WTC11 (cell line): Measurements from ENCODE around the gene EMX2. TPM values are rescaled to one million over a fixed set of nuclear protein-coding genes. Genes with fewer than 3 reads are reported as not detected.
A peak's percentile ranks its signal among the peaks of the same experiment; 100 is the strongest.

Experiments
- ATAC-seq: fragments of 200-7000 bp; cut with Tn5 transposase; 2 replicates; pipeline ENCODE4 v1.10.0; 2021; ENCODE audit warnings: mild to moderate bottlenecking, moderate library complexity
- CTCF ChIA-PET: fragments of 300-600 bp; sonication (Branson Sonifier 250); formaldehyde crosslinking; loops from one replicate; lab custom pipeline; 2021; ENCODE audit warnings: antibody characterized with exemption; lab: Charles Lee
- POLR2A ChIA-PET: fragments of 350-600 bp; sonication (Branson Sonifier 250); formaldehyde crosslinking; loops from one replicate; lab custom pipeline; 2021; ENCODE audit warnings: antibody characterized with exemption; lab: Charles Lee
- DNase-seq: peaks from one replicate; pipeline ENCODE4 v3.0.0; 2021; ENCODE audit warnings: low spot score
- H3K27ac Mint-ChIP-seq: 2 replicates; pipeline ENCODE4 v1.8.0; 2021; ENCODE audit warnings: mixed read lengths
- H3K27me3 Mint-ChIP-seq: 2 replicates; pipeline ENCODE4 v1.8.0; 2021; ENCODE audit warnings: low read depth, mild to moderate bottlenecking, moderate library complexity, mixed read lengths
- H3K36me3 Mint-ChIP-seq: 2 replicates; pipeline ENCODE4 v1.8.0; 2021; ENCODE audit warnings: mixed read lengths
- H3K4me1 Mint-ChIP-seq: 2 replicates; pipeline ENCODE4 v1.8.0; 2022; ENCODE audit warnings: mixed read lengths
- H3K4me3 Mint-ChIP-seq: 2 replicates; pipeline ENCODE4 v1.8.0; 2021; ENCODE audit warnings: mild to moderate bottlenecking, moderate library complexity, mixed read lengths
- H3K9me3 Mint-ChIP-seq: 2 replicates; pipeline ENCODE4 v1.8.0; 2021; ENCODE audit warnings: mixed read lengths
- ARID4B ChIP-seq: sonication (generic); formaldehyde crosslinking; IDR thresholded peaks from 2 replicates; pipeline ENCODE4 v1.8.0; 2023; ENCODE audit warnings: missing genetic modification reagents, mild to moderate bottlenecking, borderline replicate concordance
- E2F4 ChIP-seq: sonication (generic); formaldehyde crosslinking; IDR thresholded peaks from 2 replicates; pipeline ENCODE4 v1.8.1; 2022; ENCODE audit warnings: low read depth, mild to moderate bottlenecking, moderate library complexity, missing genetic modification reagents, borderline replicate concordance
- HMGA2 ChIP-seq: fragments of 250-450 bp; sonication (Bioruptor Pico); IDR thresholded peaks from 2 replicates; pipeline ENCODE4 v1.4.0; 2021; ENCODE audit warnings: mild to moderate bottlenecking, moderate library complexity
- MAX ChIP-seq: sonication (generic); formaldehyde crosslinking; IDR thresholded peaks from 2 replicates; pipeline ENCODE4 v1.8.0; 2022; ENCODE audit warnings: mild to moderate bottlenecking, missing genetic modification reagents
- MXD4 ChIP-seq: fragments of 250-450 bp; sonication (Bioruptor Pico); IDR thresholded peaks from 2 replicates; pipeline ENCODE4 v1.8.0; 2021; ENCODE audit warnings: mild to moderate bottlenecking, moderate library complexity, borderline replicate concordance
- NFATC4 ChIP-seq: fragments of 250-450 bp; sonication (Bioruptor Pico); IDR thresholded peaks from 2 replicates; pipeline ENCODE4 v1.9.0; 2021; ENCODE audit warnings: mild to moderate bottlenecking
- NFYB ChIP-seq: sonication (generic); formaldehyde crosslinking; conservative IDR thresholded peaks from 2 replicates; pipeline ENCODE4 v1.8.0; 2022; ENCODE audit warnings: low read depth, missing genetic modification reagents
- PRRX2 ChIP-seq: fragments of 250-450 bp; sonication (Bioruptor Pico); IDR thresholded peaks from 2 replicates; pipeline ENCODE4 v1.8.0; 2021; ENCODE audit warnings: mild to moderate bottlenecking
- STAT6 ChIP-seq: sonication (generic); formaldehyde crosslinking; conservative IDR thresholded peaks from 2 replicates; pipeline ENCODE4 v1.8.1; 2023; ENCODE audit warnings: mild to moderate bottlenecking, low read depth, missing genetic modification reagents, moderate library complexity
- TCF7 ChIP-seq: sonication (generic); formaldehyde crosslinking; IDR thresholded peaks from 2 replicates; pipeline ENCODE4 v1.8.0; 2022; ENCODE audit warnings: mild to moderate bottlenecking, low read depth, missing genetic modification reagents, moderate library complexity
- TEAD4 ChIP-seq: sonication (generic); formaldehyde crosslinking; IDR thresholded peaks from 2 replicates; pipeline ENCODE4 v1.8.0; 2022; ENCODE audit warnings: mild to moderate bottlenecking, missing genetic modification reagents
- ZBTB21 ChIP-seq: sonication (generic); formaldehyde crosslinking; IDR thresholded peaks from 2 replicates; pipeline ENCODE4 v1.8.1; 2023; ENCODE audit warnings: mild to moderate bottlenecking, missing genetic modification reagents, borderline replicate concordance
- ZNF263 ChIP-seq: sonication (generic); formaldehyde crosslinking; IDR thresholded peaks from 2 replicates; pipeline ENCODE4 v1.8.1; 2022; ENCODE audit warnings: low read depth, mild to moderate bottlenecking, moderate library complexity, missing genetic modification reagents
- ZNF281 ChIP-seq: sonication (generic); formaldehyde crosslinking; IDR thresholded peaks from 2 replicates; pipeline ENCODE4 v1.8.0; 2023; ENCODE audit warnings: mild to moderate bottlenecking, missing genetic modification reagents
- ZNF317 ChIP-seq: sonication (generic); formaldehyde crosslinking; IDR thresholded peaks from 2 replicates; pipeline ENCODE4 v1.8.1; 2023; ENCODE audit warnings: low read depth, mild to moderate bottlenecking, moderate library complexity, missing genetic modification reagents, borderline replicate concordance
- ZNF425 ChIP-seq: fragments of 250-450 bp; sonication (Bioruptor Pico); conservative IDR thresholded peaks from 2 replicates; pipeline ENCODE4 v1.9.0; 2021; ENCODE audit warnings: mild to moderate bottlenecking
- total RNA-seq: library from RNA; stranded (reverse); gene quantifications from 3 replicates; pipeline ENCODE4 v1.2.3, GENCODE V29; 2021

Gene EMX2
- total RNA-seq, 1 experiment from 2014 or later, result not detected

- no peak for TF ChIP-seq ARID4B (CRISPR knock-in tag)
- TF ChIP-seq MXD4, result no peak
- no peak for TF ChIP-seq TCF7 (CRISPR knock-in tag)
- no peak for TF ChIP-seq STAT6 (CRISPR knock-in tag)
- TF ChIP-seq ZNF281 (CRISPR knock-in tag), result no peak
- TF ChIP-seq MAX (CRISPR knock-in tag), result no peak
- TF ChIP-seq ZNF263, result no peak
- no peak for TF ChIP-seq NFATC4 (CRISPR knock-in tag)
- no peak for TF ChIP-seq TEAD4 (CRISPR knock-in tag)
- no peak for TF ChIP-seq NFYB (CRISPR knock-in tag)
- TF ChIP-seq ZBTB21, result no peak
Observed at GRCh38 chr10:117551330-117552155, 9.0 kb downstream of the EMX2 start (continued).

GRCh38 chr10:117552156-117552631 is 9.6 kb downstream of the EMX2 start:
- DNase-seq (peak; percentile 59), ATAC-seq (peak; percentile 57)
- ChIA-PET CTCF (interaction anchor here (1.0 to 3.1 kb wide), 3 partner anchors 14 to 55 kb away, joined by 3 to 13 read pairs (median 4); no protein-coding TSS in a partner anchor), POLR2A (interaction anchor here (1.1 kb wide), 1 partner anchor 18 kb away, joined by 3 read pairs; no protein-coding TSS in a partner anchor)
- Mint-ChIP-seq H3K27ac (no peak overlapping the region), H3K27me3 (peaks cover 97% of the 10 kb centered on the region), H3K36me3 (no peaks in the 10 kb centered on the region), H3K4me1 (peaks cover 45% of the 10 kb centered on the region), H3K4me3 (peak overlapping the region; percentile 51), H3K9me3 (no peaks in the 10 kb centered on the region)
- TF ChIP-seq ZNF317 (CRISPR knock-in tag), result no peak
- TF ChIP-seq PRRX2 (CRISPR knock-in tag), result no peak
- TF ChIP-seq E2F4 (CRISPR knock-in tag), result no peak
- no peak for TF ChIP-seq ZNF425 (CRISPR knock-in tag)
- no peak for TF ChIP-seq HMGA2 (CRISPR knock-in tag)
